ENCODE results near the gene CNNM4.

CNNM4 gene

GRCh38 chr2:96747061-96747617 lies 13.6 kb upstream of the CNNM4 start:
- H3K27ac ChIP-seq, result no peak overlapping the region
- no peak for TF ChIP-seq ZFX (IDR thresholded peaks at IDR 0.05)
- TF ChIP-seq, protein P1, sequence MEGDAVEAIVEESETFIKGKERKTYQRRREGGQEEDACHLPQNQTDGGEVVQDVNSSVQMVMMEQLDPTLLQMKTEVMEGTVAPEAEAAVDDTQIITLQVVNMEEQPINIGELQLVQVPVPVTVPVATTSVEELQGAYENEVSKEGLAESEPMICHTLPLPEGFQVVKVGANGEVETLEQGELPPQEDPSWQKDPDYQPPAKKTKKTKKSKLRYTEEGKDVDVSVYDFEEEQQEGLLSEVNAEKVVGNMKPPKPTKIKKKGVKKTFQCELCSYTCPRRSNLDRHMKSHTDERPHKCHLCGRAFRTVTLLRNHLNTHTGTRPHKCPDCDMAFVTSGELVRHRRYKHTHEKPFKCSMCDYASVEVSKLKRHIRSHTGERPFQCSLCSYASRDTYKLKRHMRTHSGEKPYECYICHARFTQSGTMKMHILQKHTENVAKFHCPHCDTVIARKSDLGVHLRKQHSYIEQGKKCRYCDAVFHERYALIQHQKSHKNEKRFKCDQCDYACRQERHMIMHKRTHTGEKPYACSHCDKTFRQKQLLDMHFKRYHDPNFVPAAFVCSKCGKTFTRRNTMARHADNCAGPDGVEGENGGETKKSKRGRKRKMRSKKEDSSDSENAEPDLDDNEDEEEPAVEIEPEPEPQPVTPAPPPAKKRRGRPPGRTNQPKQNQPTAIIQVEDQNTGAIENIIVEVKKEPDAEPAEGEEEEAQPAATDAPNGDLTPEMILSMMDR (conservative IDR thresholded peaks at IDR 0.05), result no peak

GRCh38 chr2:96751800-96752199 lies 8.9 kb upstream of the CNNM4 start:
- no peak overlapping the region for H3K27ac ChIP-seq
- TF ChIP-seq, protein P1 (conservative IDR thresholded peaks at IDR 0.05), result no peak
- no peak for TF ChIP-seq ZFX (IDR thresholded peaks at IDR 0.05)

GRCh38 chr2:96753661-96754282 lies 6.9 kb upstream of the CNNM4 start:
- H3K27ac ChIP-seq, result no peak overlapping the region
- TF ChIP-seq ZFX (IDR thresholded peaks at IDR 0.05), result no peak
- TF ChIP-seq, protein P1 (conservative IDR thresholded peaks at IDR 0.05), result no peak

- no peak for TF ChIP-seq ZFX (IDR thresholded peaks at IDR 0.05)
- TF ChIP-seq, protein P1 (conservative IDR thresholded peaks at IDR 0.05), result no peak
- H3K27ac ChIP-seq, result no peak overlapping the region
Measured at GRCh38 chr2:96754317-96754716, 6.4 kb upstream of the CNNM4 start.

DNA sequence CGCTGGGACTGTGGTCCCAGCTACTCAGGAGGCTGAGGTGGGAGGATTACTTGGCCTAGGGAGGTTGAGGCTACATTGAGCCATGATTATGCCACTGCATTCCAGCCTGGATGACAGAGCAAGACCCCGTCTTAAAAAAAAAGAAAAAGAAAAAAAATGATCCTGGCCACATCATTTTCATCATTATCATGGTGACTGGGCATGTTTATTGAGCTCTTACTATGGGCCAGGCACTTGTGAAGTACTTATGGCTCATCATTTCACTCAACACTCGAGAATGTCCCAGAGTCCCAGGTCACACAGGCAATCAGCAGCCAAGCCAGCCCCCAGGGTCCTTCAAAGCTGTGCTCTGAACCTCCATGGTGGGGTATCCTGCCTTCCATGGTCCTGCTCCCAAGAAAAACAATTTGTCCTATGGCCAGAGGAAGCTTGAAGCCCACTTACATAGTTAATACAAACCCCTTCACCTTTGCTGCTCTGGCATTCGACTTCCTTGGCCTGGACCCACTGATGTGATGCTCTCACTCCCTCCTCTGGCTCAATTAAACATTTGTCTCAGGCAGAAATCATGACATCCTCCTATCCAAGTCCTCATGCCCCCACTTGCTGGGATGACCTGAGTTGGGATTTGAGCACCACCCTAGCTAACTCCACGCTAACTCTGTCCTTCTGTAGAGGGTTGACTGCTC lies 3.8 kb upstream of the CNNM4 start:
- no peak for TF ChIP-seq ZFX (IDR thresholded peaks at IDR 0.05)
- TF ChIP-seq, protein P1 (conservative IDR thresholded peaks at IDR 0.05), result no peak
- H3K27ac ChIP-seq, result no peak overlapping the region

GRCh38 chr2:96757477-96757860 lies 3.2 kb upstream of the CNNM4 start:
- no peak overlapping the region for H3K27ac ChIP-seq
- TF ChIP-seq, protein P1 (conservative IDR thresholded peaks at IDR 0.05), result no peak
- no peak for TF ChIP-seq ZFX (IDR thresholded peaks at IDR 0.05)

DNA sequence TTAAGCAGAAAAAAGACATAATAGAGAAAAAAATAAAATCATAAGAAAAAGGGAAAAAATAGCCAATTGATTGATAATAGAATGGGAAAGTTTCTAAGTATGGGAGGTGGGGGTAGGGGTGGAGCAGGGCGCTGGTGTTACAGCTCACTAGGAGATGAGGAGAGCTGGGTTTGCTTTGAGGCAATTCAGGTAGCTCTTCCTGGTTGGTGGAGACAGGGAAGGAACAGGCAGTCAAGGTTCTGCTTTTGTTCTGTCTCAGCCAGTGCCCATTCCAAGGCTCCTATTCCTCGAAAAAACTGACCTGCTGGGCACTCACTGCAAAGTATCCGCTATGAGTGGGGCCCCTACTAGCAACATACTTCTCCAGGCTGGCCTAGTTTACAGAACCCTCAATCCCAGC lies 1.7 kb upstream of the CNNM4 start:
- no peak overlapping the region for H3K27ac ChIP-seq
- no peak for TF ChIP-seq ZFX (IDR thresholded peaks at IDR 0.05)
- TF ChIP-seq, protein P1 (conservative IDR thresholded peaks at IDR 0.05), result no peak
